A549 (cell line): ENCODE results near the gene TYW1B.

ENCODE experiments used
- CEBPB ChIP-seq, 2 experiments: fragments of >200 bp in 1 of 2; sonication (Bioruptor Twin) in 1 of 2; formaldehyde crosslinking in 1 of 2; IDR thresholded peaks; 2 replicates each; pipeline ENCODE4 v1.6.1; 2012 to 2016
- EHMT2 ChIP-seq: fragments of 200-600 bp; sonication (generic); IDR thresholded peaks from 2 replicates; pipeline ENCODE4 v1.6.1; 2016; ENCODE audit warnings: antibody characterized with exemption, low read depth, mild to moderate bottlenecking, moderate library complexity
- MYC ChIP-seq: IDR thresholded peaks from 2 replicates; pipeline ENCODE4 v1.6.1; 2012; ENCODE audit warnings: mild to moderate bottlenecking, inconsistent platforms, low read length, improper control_type of control experiment, borderline replicate concordance
- PHF8 ChIP-seq: fragments of 200-600 bp; sonication (generic); IDR thresholded peaks from 2 replicates; pipeline ENCODE4 v1.6.1; 2016; ENCODE audit warnings: low read depth, mild to moderate bottlenecking, antibody characterized with exemption, moderate library complexity, borderline replicate concordance
- POLR2A ChIP-seq: IDR thresholded peaks from 2 replicates; pipeline ENCODE4 v1.6.1; 2012; ENCODE audit warnings: mild to moderate bottlenecking, low read length
- RAD21 ChIP-seq, 2 experiments: fragments of >200 bp in 1 of 2; sonication (Bioruptor Twin) in 1 of 2; formaldehyde crosslinking in 1 of 2; IDR thresholded peaks in 1 of 2; conservative IDR thresholded peaks in 1 of 2; 2 replicates in 1 of 2; 3 replicates in 1 of 2; pipeline ENCODE4 v1.6.1; 2012 to 2018; ENCODE audit warnings: inconsistent platforms in 1 of 2
- RCOR1 ChIP-seq: fragments of 150-350 bp; IDR thresholded peaks from 2 replicates; pipeline ENCODE4 v1.6.1; 2014; ENCODE audit warnings: antibody characterized with exemption, low read length, low read depth
- SMC3 ChIP-seq: fragments of >200 bp; sonication (Bioruptor Twin); formaldehyde crosslinking; IDR thresholded peaks from 3 replicates; pipeline ENCODE4 v1.6.1; 2018; ENCODE audit warnings: inconsistent platforms
- ZNF302 ChIP-seq: fragments of 250-450 bp; sonication (Bioruptor Pico); IDR thresholded peaks from 2 replicates; pipeline ENCODE4 v1.9.0; 2021; ENCODE audit warnings: inconsistent platforms, mild to moderate bottlenecking, moderate library complexity
- TF ChIP-seq, protein P1 (sequence below): fragments of >200 bp; sonication (Bioruptor Twin); formaldehyde crosslinking; IDR thresholded peaks from 3 replicates; pipeline ENCODE4 v1.6.1; 2016
- TF ChIP-seq, protein P2 (sequence below): fragments of >200 bp; sonication (Bioruptor Twin); formaldehyde crosslinking; IDR thresholded peaks from 3 replicates; pipeline ENCODE4 v1.5.1; 2016
- TF ChIP-seq, protein P3 (sequence below): IDR thresholded peaks from 2 replicates; pipeline ENCODE4 v1.6.1; 2012

DNA sequence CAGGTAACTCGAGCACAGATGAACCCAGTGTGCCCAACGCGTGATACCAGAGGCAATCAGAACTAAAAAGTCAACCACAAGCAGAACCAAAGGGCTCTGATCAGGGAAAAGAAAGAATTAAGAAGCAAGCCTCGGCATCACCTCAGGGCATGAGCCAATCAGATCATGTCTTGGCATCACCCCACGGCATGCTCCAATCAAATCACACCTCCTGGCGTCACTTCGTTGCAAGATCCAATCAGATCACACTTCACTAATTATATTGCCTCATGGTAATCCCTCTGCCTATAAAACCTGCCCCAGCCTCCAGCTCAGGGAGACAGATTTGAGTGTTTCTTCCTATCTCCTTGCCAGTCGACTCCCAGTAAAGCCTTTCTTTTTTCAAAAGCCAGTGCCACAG, 46.8 kb downstream of the TYW1B start:
- no peak for TF ChIP-seq RAD21 (conservative IDR thresholded peaks at IDR 0.05 in 1 of 2, IDR thresholded peaks at IDR 0.05 in 1 of 2)
- no peak for TF ChIP-seq RCOR1
- no peak for TF ChIP-seq POLR2A
- TF ChIP-seq, protein P1, sequence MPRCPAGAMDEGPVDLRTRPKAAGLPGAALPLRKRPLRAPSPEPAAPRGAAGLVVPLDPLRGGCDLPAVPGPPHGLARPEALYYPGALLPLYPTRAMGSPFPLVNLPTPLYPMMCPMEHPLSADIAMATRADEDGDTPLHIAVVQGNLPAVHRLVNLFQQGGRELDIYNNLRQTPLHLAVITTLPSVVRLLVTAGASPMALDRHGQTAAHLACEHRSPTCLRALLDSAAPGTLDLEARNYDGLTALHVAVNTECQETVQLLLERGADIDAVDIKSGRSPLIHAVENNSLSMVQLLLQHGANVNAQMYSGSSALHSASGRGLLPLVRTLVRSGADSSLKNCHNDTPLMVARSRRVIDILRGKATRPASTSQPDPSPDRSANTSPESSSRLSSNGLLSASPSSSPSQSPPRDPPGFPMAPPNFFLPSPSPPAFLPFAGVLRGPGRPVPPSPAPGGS = no peak
- TF ChIP-seq, protein P2, sequence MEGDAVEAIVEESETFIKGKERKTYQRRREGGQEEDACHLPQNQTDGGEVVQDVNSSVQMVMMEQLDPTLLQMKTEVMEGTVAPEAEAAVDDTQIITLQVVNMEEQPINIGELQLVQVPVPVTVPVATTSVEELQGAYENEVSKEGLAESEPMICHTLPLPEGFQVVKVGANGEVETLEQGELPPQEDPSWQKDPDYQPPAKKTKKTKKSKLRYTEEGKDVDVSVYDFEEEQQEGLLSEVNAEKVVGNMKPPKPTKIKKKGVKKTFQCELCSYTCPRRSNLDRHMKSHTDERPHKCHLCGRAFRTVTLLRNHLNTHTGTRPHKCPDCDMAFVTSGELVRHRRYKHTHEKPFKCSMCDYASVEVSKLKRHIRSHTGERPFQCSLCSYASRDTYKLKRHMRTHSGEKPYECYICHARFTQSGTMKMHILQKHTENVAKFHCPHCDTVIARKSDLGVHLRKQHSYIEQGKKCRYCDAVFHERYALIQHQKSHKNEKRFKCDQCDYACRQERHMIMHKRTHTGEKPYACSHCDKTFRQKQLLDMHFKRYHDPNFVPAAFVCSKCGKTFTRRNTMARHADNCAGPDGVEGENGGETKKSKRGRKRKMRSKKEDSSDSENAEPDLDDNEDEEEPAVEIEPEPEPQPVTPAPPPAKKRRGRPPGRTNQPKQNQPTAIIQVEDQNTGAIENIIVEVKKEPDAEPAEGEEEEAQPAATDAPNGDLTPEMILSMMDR = no peak
- no peak for TF ChIP-seq CEBPB (IDR thresholded peaks at IDR 0.05)
- TF ChIP-seq, protein P3, sequence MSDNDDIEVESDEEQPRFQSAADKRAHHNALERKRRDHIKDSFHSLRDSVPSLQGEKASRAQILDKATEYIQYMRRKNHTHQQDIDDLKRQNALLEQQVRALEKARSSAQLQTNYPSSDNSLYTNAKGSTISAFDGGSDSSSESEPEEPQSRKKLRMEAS = no peak
- no peak for TF ChIP-seq SMC3
- no peak for TF ChIP-seq MYC
- no peak for TF ChIP-seq ZNF302
- no peak for TF ChIP-seq EHMT2
- TF ChIP-seq PHF8 = no peak
